Neural progenitor cell (in vitro differentiated cells): ENCODE measurements around the gene TRPM2. TPM values are rescaled to one million over a fixed set of nuclear protein-coding genes. Genes with fewer than 3 reads are reported as not detected.

Experiments used
- DNase-seq: peaks from one replicate; pipeline ENCODE4 v3.0.0-alpha.2; 2016; ENCODE audit warnings: low spot score
- H2AFZ ChIP-seq: fragments of 200-600 bp; sonication (generic); replicated peaks from 2 replicates; pipeline ENCODE4 v1.6.1; 2016; ENCODE audit warnings: antibody characterized with exemption
- H3F3A ChIP-seq: fragments of 200-600 bp; sonication (generic); 2 replicates; pipeline ENCODE4 v1.6.1; 2016; ENCODE audit warnings: antibody characterized with exemption, low read depth
- H3K27ac ChIP-seq: fragments of 200-600 bp; sonication (generic); 2 replicates; pipeline ENCODE4 v1.5.1; 2016; ENCODE audit warnings: mild to moderate bottlenecking
- H3K27me3 ChIP-seq: fragments of 200-600 bp; sonication (generic); 2 replicates; pipeline ENCODE4 v1.6.1; 2016; ENCODE audit warnings: mild to moderate bottlenecking, moderate library complexity
- H3K36me3 ChIP-seq: fragments of 200-600 bp; sonication (generic); 2 replicates; pipeline ENCODE4 v1.5.1; 2016
- H3K4me1 ChIP-seq: fragments of 200-600 bp; sonication (generic); 2 replicates; pipeline ENCODE4 v1.6.1; 2016; ENCODE audit warnings: mixed run types
- H3K4me2 ChIP-seq: fragments of 200-600 bp; sonication (generic); 2 replicates; pipeline ENCODE4 v1.6.1; 2016
- H3K4me3 ChIP-seq: fragments of 200-600 bp; sonication (generic); 2 replicates; pipeline ENCODE4 v1.5.1; 2016
- H3K79me2 ChIP-seq: fragments of 200-600 bp; sonication (generic); 2 replicates; pipeline ENCODE4 v1.6.1; 2016; ENCODE audit warnings: low read depth
- H3K9ac ChIP-seq: fragments of 200-600 bp; sonication (generic); 2 replicates; pipeline ENCODE4 v1.6.1; 2016
- H3K9me3 ChIP-seq: fragments of 200-600 bp; sonication (generic); 2 replicates; pipeline ENCODE4 v1.5.1; 2016; ENCODE audit warnings: low read depth
- H4K20me1 ChIP-seq: fragments of 200-600 bp; sonication (generic); 2 replicates; pipeline ENCODE4 v1.6.1; 2016; ENCODE audit warnings: low read depth
- H3K27ac Mint-ChIP-seq: 3 replicates; pipeline ENCODE4 v1.8.0; 2021; ENCODE audit warnings: mixed read lengths
- H3K27me3 Mint-ChIP-seq: 2 replicates; pipeline ENCODE4 v1.8.0; 2022; ENCODE audit warnings: low read depth, mild to moderate bottlenecking, inconsistent platforms, moderate library complexity, mixed read lengths; ENCODE audit not compliant: insufficient read depth
- H3K36me3 Mint-ChIP-seq: 3 replicates; pipeline ENCODE4 v1.8.0; 2021; ENCODE audit warnings: mixed read lengths
- H3K4me1 Mint-ChIP-seq: 3 replicates; pipeline ENCODE4 v1.8.0; 2021; ENCODE audit warnings: mixed read lengths
- H3K4me3 Mint-ChIP-seq: 3 replicates; pipeline ENCODE4 v1.8.0; 2021; ENCODE audit warnings: mild to moderate bottlenecking, moderate library complexity, mixed read lengths
- H3K9me3 Mint-ChIP-seq: 3 replicates; pipeline ENCODE4 v1.8.0; 2020; ENCODE audit warnings: mixed read lengths
- EZH2 ChIP-seq: fragments of 200-600 bp; sonication (generic); IDR thresholded peaks from 2 replicates; pipeline ENCODE4 v1.6.1; 2017; ENCODE audit warnings: antibody characterized with exemption, mild to moderate bottlenecking, moderate library complexity
- EZH2phosphoT487 ChIP-seq: fragments of 200-600 bp; sonication (generic); IDR thresholded peaks from 2 replicates; pipeline ENCODE4 v1.6.1; 2017; ENCODE audit warnings: antibody characterized with exemption
- total RNA-seq: library from RNA; depleted of rRNA; stranded (reverse); fragments of >200 nt; gene quantifications from 2 replicates; pipeline ENCODE4 v1.2.3, GENCODE V29; 2015; ENCODE audit warnings: low replicate concordance
- TF ChIP-seq, protein P1 (sequence below): fragments of 200-600 bp; sonication (generic); IDR thresholded peaks from 2 replicates; pipeline ENCODE4 v1.5.1; 2017; ENCODE audit warnings: antibody characterized with exemption, mild to moderate bottlenecking

TRPM2 gene
- total RNA-seq, 1 donor from 2014 or later, result not detected

DNA sequence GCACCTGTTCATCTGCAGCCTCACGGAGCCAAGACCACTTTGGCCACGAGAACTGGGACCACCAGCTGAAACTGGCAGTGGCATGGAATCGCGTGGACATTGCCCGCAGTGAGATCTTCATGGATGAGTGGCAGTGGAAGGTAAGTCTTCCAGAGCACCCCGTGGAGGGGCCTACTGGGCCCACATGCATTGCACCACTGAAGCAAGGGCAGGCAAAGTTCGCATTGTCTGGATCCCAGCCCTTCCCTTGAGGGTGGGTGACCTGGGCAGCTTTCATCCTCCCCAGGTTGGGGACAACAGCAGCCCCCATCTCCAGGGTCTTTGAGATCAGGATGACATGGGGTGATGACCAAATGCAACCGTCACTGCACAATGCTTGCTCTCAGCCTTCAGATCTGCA, 37.5 kb downstream of the TRPM2 start:
- Mint-ChIP-seq H3K27me3 (peaks cover 8% of the 10 kb centered on the region), H3K4me1 (no peaks in the 10 kb centered on the region), H3K4me3 (no peak overlapping the region), H3K36me3 (no peaks in the 10 kb centered on the region), H3K27ac (no peak overlapping the region), H3K9me3 (peaks cover 17% of the 10 kb centered on the region)
- H4K20me1 ChIP-seq, result no peaks in the 10 kb centered on the region
- H3K9me3 ChIP-seq, result no peaks in the 10 kb centered on the region
- no peaks in the 10 kb centered on the region for H3F3A ChIP-seq
- DNase-seq, result no peak
- no peaks in the 10 kb centered on the region for H3K27me3 ChIP-seq
- no peak overlapping the region for H3K4me3 ChIP-seq
- no peak overlapping the region for H3K4me2 ChIP-seq
- H3K9ac ChIP-seq, result no peak overlapping the region
- H3K4me1 ChIP-seq, result peaks cover 8% of the 10 kb centered on the region
- no peak overlapping the region for H3K27ac ChIP-seq
- no peaks in the 10 kb centered on the region for H3K36me3 ChIP-seq
- no peaks in the 10 kb centered on the region for H3K79me2 ChIP-seq
- TF ChIP-seq, protein P1, sequence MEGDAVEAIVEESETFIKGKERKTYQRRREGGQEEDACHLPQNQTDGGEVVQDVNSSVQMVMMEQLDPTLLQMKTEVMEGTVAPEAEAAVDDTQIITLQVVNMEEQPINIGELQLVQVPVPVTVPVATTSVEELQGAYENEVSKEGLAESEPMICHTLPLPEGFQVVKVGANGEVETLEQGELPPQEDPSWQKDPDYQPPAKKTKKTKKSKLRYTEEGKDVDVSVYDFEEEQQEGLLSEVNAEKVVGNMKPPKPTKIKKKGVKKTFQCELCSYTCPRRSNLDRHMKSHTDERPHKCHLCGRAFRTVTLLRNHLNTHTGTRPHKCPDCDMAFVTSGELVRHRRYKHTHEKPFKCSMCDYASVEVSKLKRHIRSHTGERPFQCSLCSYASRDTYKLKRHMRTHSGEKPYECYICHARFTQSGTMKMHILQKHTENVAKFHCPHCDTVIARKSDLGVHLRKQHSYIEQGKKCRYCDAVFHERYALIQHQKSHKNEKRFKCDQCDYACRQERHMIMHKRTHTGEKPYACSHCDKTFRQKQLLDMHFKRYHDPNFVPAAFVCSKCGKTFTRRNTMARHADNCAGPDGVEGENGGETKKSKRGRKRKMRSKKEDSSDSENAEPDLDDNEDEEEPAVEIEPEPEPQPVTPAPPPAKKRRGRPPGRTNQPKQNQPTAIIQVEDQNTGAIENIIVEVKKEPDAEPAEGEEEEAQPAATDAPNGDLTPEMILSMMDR, result no peak
- no peak for TF ChIP-seq EZH2
- no peak for TF ChIP-seq EZH2phosphoT487
- H2AFZ ChIP-seq, result no peak overlapping the region

DNA sequence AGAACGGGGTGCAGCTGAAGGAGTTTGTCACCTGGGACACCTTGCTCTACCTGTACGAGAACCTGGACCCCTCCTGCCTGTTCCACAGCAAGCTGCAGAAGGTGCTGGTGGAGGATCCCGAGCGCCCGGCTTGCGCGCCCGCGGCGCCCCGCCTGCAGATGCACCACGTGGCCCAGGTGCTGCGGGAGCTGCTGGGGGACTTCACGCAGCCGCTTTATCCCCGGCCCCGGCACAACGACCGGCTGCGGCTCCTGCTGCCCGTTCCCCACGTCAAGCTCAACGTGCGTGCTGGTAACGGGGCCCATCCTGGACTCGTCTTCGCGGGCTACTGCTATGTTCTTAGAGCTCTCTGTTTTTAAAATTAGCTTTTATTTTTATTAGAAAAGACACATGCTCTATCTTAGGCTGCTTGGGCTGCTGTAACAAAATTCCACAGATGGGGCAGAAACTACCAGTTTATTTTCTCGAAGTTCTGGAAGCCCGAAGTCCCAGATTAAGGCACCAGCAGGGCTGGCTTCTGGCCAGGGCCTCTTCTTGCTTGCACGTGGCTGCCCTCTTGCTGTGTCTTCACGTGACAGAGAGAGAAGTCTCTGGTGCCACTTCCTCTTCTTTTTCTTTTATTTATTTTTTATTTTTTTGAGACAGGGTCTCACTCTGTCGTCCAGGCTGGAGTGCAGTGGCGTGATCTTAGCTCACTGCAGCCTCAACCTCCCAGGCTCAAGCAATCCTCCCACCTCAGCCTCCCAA, 38.1 kb downstream of the TRPM2 start:
- Histone ChIP-seq H3K36me3 (no peaks in the 10 kb centered on the region), H3K9ac (no peak overlapping the region), H3K4me2 (no peak overlapping the region), H3K79me2 (no peaks in the 10 kb centered on the region), H3K27me3 (no peaks in the 10 kb centered on the region), H3K4me3 (no peak overlapping the region), H3K27ac (no peak overlapping the region), H3K4me1 (peaks cover 8% of the 10 kb centered on the region), H3K9me3 (no peaks in the 10 kb centered on the region), H2AFZ (no peak overlapping the region), H4K20me1 (no peaks in the 10 kb centered on the region), H3F3A (no peaks in the 10 kb centered on the region)
- peaks cover 13% of the 10 kb centered on the region for H3K9me3 Mint-ChIP-seq
- no peaks in the 10 kb centered on the region for H3K4me1 Mint-ChIP-seq
- H3K4me3 Mint-ChIP-seq, result no peak overlapping the region
- H3K27me3 Mint-ChIP-seq, result peaks cover 8% of the 10 kb centered on the region
- H3K27ac Mint-ChIP-seq, result no peak overlapping the region
- no peaks in the 10 kb centered on the region for H3K36me3 Mint-ChIP-seq
- no peak for DNase-seq
- TF ChIP-seq, protein P1, result no peak
- TF ChIP-seq EZH2phosphoT487 (no peak), EZH2 (no peak)

DNA sequence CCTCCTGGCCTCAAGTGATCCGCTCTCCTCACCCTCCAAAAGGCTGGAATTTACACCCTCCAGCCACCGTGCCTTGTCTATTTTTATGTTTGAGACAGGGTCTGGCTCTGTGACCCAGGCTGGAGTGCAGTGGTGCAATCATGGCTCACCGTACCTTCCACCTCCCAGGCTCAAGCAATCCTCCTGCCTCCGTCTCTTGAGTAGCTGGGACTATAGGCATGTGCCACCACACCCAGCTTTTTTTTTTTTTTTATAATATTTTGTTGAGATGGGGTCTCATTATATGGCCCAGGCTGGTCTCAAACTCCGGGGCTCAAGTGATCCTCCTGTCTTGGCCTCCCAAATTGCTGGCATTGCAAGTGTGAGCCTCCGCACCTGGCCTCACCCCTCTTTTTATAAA, 38.8 kb downstream of the TRPM2 start:
- H3K4me3 Mint-ChIP-seq, result no peak overlapping the region
- H3K27me3 ChIP-seq, result no peaks in the 10 kb centered on the region

More for the DNA sequence above, 38.8 kb downstream of the TRPM2 start:
- Histone ChIP-seq H3K36me3 (no peaks in the 10 kb centered on the region), H4K20me1 (no peaks in the 10 kb centered on the region), H3K27ac (no peak overlapping the region), H3F3A (no peaks in the 10 kb centered on the region), H3K79me2 (no peaks in the 10 kb centered on the region), H3K9ac (no peak overlapping the region), H2AFZ (no peak overlapping the region), H3K9me3 (no peaks in the 10 kb centered on the region), H3K4me3 (no peak overlapping the region), H3K4me2 (no peak overlapping the region), H3K4me1 (peaks cover 8% of the 10 kb centered on the region)
- Mint-ChIP-seq H3K4me1 (no peaks in the 10 kb centered on the region), H3K27ac (no peak overlapping the region), H3K27me3 (peaks cover 8% of the 10 kb centered on the region), H3K9me3 (peaks cover 11% of the 10 kb centered on the region), H3K36me3 (no peaks in the 10 kb centered on the region)
- TF ChIP-seq EZH2, result no peak
- no peak for TF ChIP-seq EZH2phosphoT487
- TF ChIP-seq, protein P1, result no peak
- no peak for DNase-seq
